ENCODE results near the gene ZKSCAN4. TPM values are rescaled to one million over a fixed set of nuclear protein-coding genes. Genes with fewer than 3 reads are reported as not detected.

ZKSCAN4 gene
- total and polyA plus RNA-seq, 2 of the 8 experiments (the other 6 are each of a cell fraction or from before 2014, with no cell fraction given) = 2.2 to 6.6 TPM

DNA sequence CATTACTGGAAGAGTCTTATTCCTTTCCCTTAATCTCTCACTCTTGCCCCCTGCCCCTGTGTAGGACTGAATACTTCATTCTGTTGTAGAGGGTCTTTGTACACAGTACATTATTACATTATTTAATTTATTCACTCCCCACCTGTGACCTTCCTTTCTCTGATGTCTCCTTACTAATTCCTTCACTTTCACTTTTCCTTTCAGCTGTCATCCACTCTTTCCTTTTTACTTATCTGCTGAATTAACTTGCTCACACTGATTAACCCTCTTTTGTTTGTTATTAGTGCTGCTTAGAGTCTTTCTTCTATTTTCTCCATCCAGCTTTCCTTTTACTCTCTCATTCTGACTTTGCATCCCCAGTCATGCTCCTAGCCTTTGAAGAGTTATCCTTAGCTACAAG lies 22.8 kb upstream of the ZKSCAN4 start:
- Histone ChIP-seq H4K8ac (ENCODE audit: extremely low read depth, insufficient read depth, low read length) (no peak overlapping the region), H3K4ac (replicated peaks; ENCODE audit: insufficient read length, low read depth, low read length) (no peak overlapping the region), H3K4me1 (replicated peaks in 1 of 4; ENCODE audit: control insufficient read depth in 3 of 4, insufficient read depth in 4 of 4, low read length in 3 of 4) (no peaks in the 10 kb centered on the region), H2BK20ac (ENCODE audit: low read length) (no peak overlapping the region), H2BK12ac (ENCODE audit: low read depth, low read length) (no peak overlapping the region), H2BK15ac (ENCODE audit: low read length) (no peak overlapping the region), H2BK120ac (replicated peaks; ENCODE audit: low read depth, low read length) (no peak overlapping the region), H4K91ac (replicated peaks; ENCODE audit: insufficient read length, low read length) (no peak overlapping the region), H3K27me3 (replicated peaks in 1 of 4; ENCODE audit: control insufficient read depth in 3 of 4, extremely low read depth in 1 of 4, insufficient read depth in 3 of 4, low read length in 3 of 4) (no peaks in the 10 kb centered on the region), H3K18ac (ENCODE audit: extremely low read depth, low read length) (no peak overlapping the region), H2AFZ (ENCODE audit: low read length) (no peak overlapping the region), H3K27ac (ENCODE audit: low read depth, low read length) (no peak overlapping the region), H3K79me2 (ENCODE audit: control insufficient read depth in 1 of 2, insufficient read depth in 2 of 2, low read length in 2 of 2) (no peaks in the 10 kb centered on the region), H4K5ac (ENCODE audit: insufficient read length, low read depth, low read length) (no peak overlapping the region), H2BK5ac (ENCODE audit: low read depth, low read length) (no peak overlapping the region), H3K23me2 (ENCODE audit: low read depth, low read length) (no peaks in the 10 kb centered on the region), H3K4me2 (ENCODE audit: insufficient read depth in 1 of 2, low read depth in 2 of 2, low read length in 2 of 2) (no peak overlapping the region), H3K9ac (replicated peaks in 1 of 4; ENCODE audit: extremely low read depth in 1 of 4, low read depth in 3 of 4, low read length in 3 of 4) (no peak overlapping the region), H3K14ac (ENCODE audit: insufficient read length) (no peak overlapping the region), H4K20me1 (replicated peaks in 1 of 2; ENCODE audit: control insufficient read depth in 1 of 2, insufficient read depth in 2 of 2, low read length in 2 of 2) (no peaks in the 10 kb centered on the region), H3K56ac (replicated peaks; ENCODE audit: insufficient read length, low read depth, low read length) (no peak overlapping the region), H3K9me3 (ENCODE audit: insufficient read depth in 2 of 2, low read depth in 1 of 2, low read length in 1 of 2) (no peaks in the 10 kb centered on the region), H2AK5ac (ENCODE audit: low read depth, low read length) (no peak overlapping the region), H3K4me3 (ENCODE audit: extremely low read depth in 1 of 4, insufficient read depth in 2 of 4, low read depth in 3 of 4, low read length in 4 of 4) (no peak overlapping the region), H3K36me3 (ENCODE audit: control insufficient read depth in 2 of 4, insufficient read depth in 4 of 4, low read length in 3 of 4) (peaks cover 2 to 37% (median 18%) of the 10 kb centered on the region in 4 experiments; a peak in 7 of 8 replicates), H3K79me1 (ENCODE audit: low read depth, low read length) (no peaks in the 10 kb centered on the region), H3K23ac (ENCODE audit: insufficient read length) (no peak overlapping the region)
- DNase-seq (ENCODE audit: low read depth in 1 of 2, low spot score in 2 of 2) (no peak), FAIRE-seq (no peak)
- TF ChIP-seq ZNF274 (IDR thresholded peaks at IDR 0.05; ENCODE audit: borderline replicate concordance, extremely low read depth, low read length) (no peak), GTF2F1 (IDR thresholded peaks at IDR 0.05; ENCODE audit: borderline replicate concordance, low read depth, low read length) (no peak), RAD21 (IDR thresholded peaks at IDR 0.05 in 1 of 2, conservative IDR thresholded peaks at IDR 0.05 in 1 of 2; ENCODE audit: low read depth in 2 of 2, low read length in 2 of 2) (no peak), HDAC2 (IDR thresholded peaks at IDR 0.05; ENCODE audit: borderline replicate concordance in 1 of 2, low read depth in 2 of 2, low read length in 2 of 2) (no peak), CREB1 (IDR thresholded peaks at IDR 0.05) (no peak), KDM1A (IDR thresholded peaks at IDR 0.05; ENCODE audit: borderline replicate concordance, low read length) (no peak), JUN (IDR thresholded peaks at IDR 0.05; ENCODE audit: low read depth, low read length) (no peak), HDAC6 (IDR thresholded peaks at IDR 0.05; ENCODE audit: low read depth, low read length) (no peak), TAF1 (IDR thresholded peaks at IDR 0.05; ENCODE audit: low read depth, low read length) (no peak), MAX (IDR thresholded peaks at IDR 0.05) (no peak), TBP (IDR thresholded peaks at IDR 0.05; ENCODE audit: low read depth, low read length) (no peak)
- ChIA-PET POLR2A (ENCODE audit: partially characterized antibody) (interaction anchor here (1.2 to 1.5 kb wide), 2 partner anchors 23 to 61 kb away, joined by 3 read pairs; partner anchors contain the start of genes ZKSCAN4 and ZSCAN31), CTCF (ENCODE audit: partially characterized antibody) (interaction anchor here (0.9 kb wide), 1 partner anchor 80 kb away, joined by 4 read pairs; no protein-coding TSS in a partner anchor)
